Vagina (tissue), 2 donors: Measurements from ENCODE around the gene P3H2. TPM values are rescaled to one million over a fixed set of nuclear protein-coding genes. Genes with fewer than 3 reads are reported as not detected.

Source experiments
- DNase-seq, 2 donors: peaks; one replicate each; pipeline ENCODE4 v3.0.0-alpha.2; 2017; ENCODE audit errors: extremely low spot score in 2 of 2
- H3K27ac ChIP-seq: fragments of 200-600 bp; sonication (generic); one replicate; pipeline ENCODE4 v1.5.1; 2019
- H3K27me3 ChIP-seq: fragments of 200-600 bp; sonication (generic); one replicate; pipeline ENCODE4 v1.5.1; 2019
- H3K36me3 ChIP-seq, 2 donors: fragments of 200-600 bp; sonication (generic); one replicate each; pipeline ENCODE4 v1.5.1; 2017 to 2019
- H3K4me1 ChIP-seq: fragments of 200-600 bp; sonication (generic); one replicate; pipeline ENCODE4 v1.5.1; 2019
- H3K4me3 ChIP-seq, 2 donors: fragments of 200-600 bp; sonication (generic); 1 replicate in 1 of 2; 2 replicates in 1 of 2; pipeline ENCODE4 v1.5.1; 2016 to 2019
- H3K9me3 ChIP-seq: fragments of 200-600 bp; sonication (generic); one replicate; pipeline ENCODE4 v1.5.1; 2019
- POLR2A ChIP-seq, 2 donors: fragments of 450-650 bp; IDR thresholded peaks; one replicate each; pipeline ENCODE4 v1.6.1; 2017; ENCODE audit warnings: antibody characterized with exemption in 2 of 2, mild to moderate bottlenecking in 2 of 2, moderate library complexity in 2 of 2
- POLR2AphosphoS5 ChIP-seq, 2 donors: sonication (generic); formaldehyde crosslinking; IDR thresholded peaks; one replicate each; pipeline ENCODE4 v1.9.0; 2017; ENCODE audit warnings: antibody characterized with exemption in 2 of 2, mild to moderate bottlenecking in 2 of 2, low read depth in 1 of 2; ENCODE audit not compliant: insufficient read depth in 1 of 2
- intact Hi-C: fragments of 100-400 bp; cut with DNase I; formaldehyde crosslinking; loops from one replicate; pipeline ENCODE4 v1.15.1; 2023
- total RNA-seq: library from RNA; depleted of rRNA; stranded (reverse); fragments of >200 nt; gene quantifications from one replicate; pipeline ENCODE4 v1.2.3, GENCODE V29; 2016
- TF ChIP-seq, protein P1 (sequence below), 3 experiments: fragments of 450-650 bp in 2 of 3; fragments of 200-600 bp in 1 of 3; sonication (generic) in 1 of 3; IDR thresholded peaks; one replicate each; pipeline ENCODE4 v1.5.1; 2017 to 2019; ENCODE audit warnings: antibody characterized with exemption in 3 of 3, mild to moderate bottlenecking in 2 of 3, moderate library complexity in 2 of 3

P3H2 gene
- total RNA-seq, 1 donor from 2014 or later = 41.7 TPM

DNA sequence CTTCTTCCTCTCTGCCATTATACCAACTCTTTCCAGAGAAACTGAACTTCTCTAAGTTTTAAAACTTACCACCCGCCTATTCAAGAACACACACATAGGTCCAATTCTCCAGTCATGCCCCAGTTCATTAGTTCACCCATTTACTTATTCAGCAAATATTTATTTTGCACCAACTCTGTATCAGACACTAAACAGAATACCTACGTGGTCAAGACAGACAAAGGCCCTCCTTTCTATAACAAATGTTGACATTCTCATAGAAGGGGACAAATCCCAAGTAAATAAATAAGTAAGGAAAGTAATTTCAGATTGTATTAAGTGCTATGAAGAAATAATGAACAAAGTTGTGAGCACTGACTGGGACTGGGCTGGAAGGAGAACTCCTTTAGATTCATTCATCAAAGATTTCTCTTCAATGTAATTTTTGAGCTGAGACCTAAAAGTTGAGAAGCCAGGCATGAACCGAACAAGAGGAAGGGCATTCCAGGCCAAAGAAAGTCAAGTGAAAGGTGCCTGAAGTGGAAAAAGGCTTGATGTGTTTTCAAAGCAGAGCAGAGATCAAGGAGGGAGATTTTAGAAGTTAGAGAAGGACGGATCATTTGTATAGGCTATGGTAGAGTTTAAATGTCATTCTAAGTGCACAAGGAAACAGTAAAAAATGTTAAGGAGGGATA, 120.4 kb downstream of the P3H2 start:
- no peak for TF ChIP-seq POLR2AphosphoS5 (IDR thresholded peaks at IDR 0.05; ENCODE audit: insufficient read depth in 1 of 2, low read depth in 1 of 2)
- no peak for TF ChIP-seq POLR2A (IDR thresholded peaks at IDR 0.05)
- TF ChIP-seq, protein P1, sequence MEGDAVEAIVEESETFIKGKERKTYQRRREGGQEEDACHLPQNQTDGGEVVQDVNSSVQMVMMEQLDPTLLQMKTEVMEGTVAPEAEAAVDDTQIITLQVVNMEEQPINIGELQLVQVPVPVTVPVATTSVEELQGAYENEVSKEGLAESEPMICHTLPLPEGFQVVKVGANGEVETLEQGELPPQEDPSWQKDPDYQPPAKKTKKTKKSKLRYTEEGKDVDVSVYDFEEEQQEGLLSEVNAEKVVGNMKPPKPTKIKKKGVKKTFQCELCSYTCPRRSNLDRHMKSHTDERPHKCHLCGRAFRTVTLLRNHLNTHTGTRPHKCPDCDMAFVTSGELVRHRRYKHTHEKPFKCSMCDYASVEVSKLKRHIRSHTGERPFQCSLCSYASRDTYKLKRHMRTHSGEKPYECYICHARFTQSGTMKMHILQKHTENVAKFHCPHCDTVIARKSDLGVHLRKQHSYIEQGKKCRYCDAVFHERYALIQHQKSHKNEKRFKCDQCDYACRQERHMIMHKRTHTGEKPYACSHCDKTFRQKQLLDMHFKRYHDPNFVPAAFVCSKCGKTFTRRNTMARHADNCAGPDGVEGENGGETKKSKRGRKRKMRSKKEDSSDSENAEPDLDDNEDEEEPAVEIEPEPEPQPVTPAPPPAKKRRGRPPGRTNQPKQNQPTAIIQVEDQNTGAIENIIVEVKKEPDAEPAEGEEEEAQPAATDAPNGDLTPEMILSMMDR (IDR thresholded peaks at IDR 0.05) = no peak
- Histone ChIP-seq H3K4me3 (no peak overlapping the region), H3K27me3 (no peaks in the 10 kb centered on the region), H3K4me1 (no peaks in the 10 kb centered on the region), H3K27ac (no peak overlapping the region), H3K36me3 (no peaks in the 10 kb centered on the region), H3K9me3 (no peaks in the 10 kb centered on the region)
- intact Hi-C loops = no loop called here
- no peak for DNase-seq

DNA sequence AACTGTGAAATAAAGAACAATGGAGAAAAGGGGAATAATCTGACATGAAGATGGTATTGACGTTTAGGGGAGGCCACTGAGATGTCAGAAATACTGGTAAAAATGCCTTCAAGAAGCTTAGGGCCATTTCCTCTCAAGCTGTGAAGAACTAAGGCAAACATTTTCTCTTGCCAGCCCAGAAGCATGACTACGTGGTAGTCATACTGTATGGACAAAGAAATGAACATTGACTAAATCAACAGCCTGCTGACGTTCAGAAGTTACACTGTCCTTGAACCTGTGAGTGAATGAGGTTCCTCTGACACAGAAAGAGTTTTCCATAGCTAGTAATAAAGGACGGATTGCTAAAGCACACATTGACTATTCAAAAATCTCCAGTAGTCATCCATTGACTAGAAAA, 121.0 kb downstream of the P3H2 start:
- no peaks in the 10 kb centered on the region for H3K4me1 ChIP-seq
- no peak overlapping the region for H3K27ac ChIP-seq
- DNase-seq = no peak
- no peaks in the 10 kb centered on the region for H3K36me3 ChIP-seq
- intact Hi-C loops = no loop called here
- TF ChIP-seq POLR2A (IDR thresholded peaks at IDR 0.05) = no peak
- no peak for TF ChIP-seq POLR2AphosphoS5 (IDR thresholded peaks at IDR 0.05; ENCODE audit: insufficient read depth in 1 of 2, low read depth in 1 of 2)
- TF ChIP-seq, protein P1 (IDR thresholded peaks at IDR 0.05) = no peak
- H3K9me3 ChIP-seq = no peaks in the 10 kb centered on the region
- H3K4me3 ChIP-seq = no peak overlapping the region
- no peaks in the 10 kb centered on the region for H3K27me3 ChIP-seq

DNA sequence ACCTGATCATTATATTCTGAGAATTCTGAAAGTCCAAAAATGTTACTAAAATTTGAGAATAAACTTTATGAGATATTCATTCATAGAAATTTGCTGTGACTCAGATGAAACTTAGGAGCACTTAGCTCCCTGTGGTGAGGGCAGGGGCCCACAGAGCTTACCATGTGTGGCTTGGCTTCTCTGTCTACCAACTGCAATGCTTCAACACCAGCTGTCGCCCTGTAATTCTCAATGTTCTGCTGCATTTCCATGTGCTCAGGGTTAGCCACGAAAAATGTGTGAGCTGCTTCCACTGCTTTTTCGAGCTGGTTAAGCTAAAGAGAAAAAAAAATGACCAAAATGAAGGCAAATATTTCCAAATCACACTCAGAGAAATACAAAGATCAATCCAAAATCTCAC, 125.6 kb downstream of the P3H2 start:
- no peaks in the 10 kb centered on the region for H3K4me1 ChIP-seq
- intact Hi-C loops = no loop called here
- TF ChIP-seq POLR2A (IDR thresholded peaks at IDR 0.05) (no peak), POLR2AphosphoS5 (IDR thresholded peaks at IDR 0.05; ENCODE audit: insufficient read depth in 1 of 2, low read depth in 1 of 2) (no peak)
- TF ChIP-seq, protein P1 (IDR thresholded peaks at IDR 0.05) = no peak
- H3K9me3 ChIP-seq = no peaks in the 10 kb centered on the region
- H3K36me3 ChIP-seq = no peaks in the 10 kb centered on the region
- H3K4me3 ChIP-seq = no peak overlapping the region
- H3K27ac ChIP-seq = no peak overlapping the region
- H3K27me3 ChIP-seq = no peaks in the 10 kb centered on the region
- DNase-seq = no peak

DNA sequence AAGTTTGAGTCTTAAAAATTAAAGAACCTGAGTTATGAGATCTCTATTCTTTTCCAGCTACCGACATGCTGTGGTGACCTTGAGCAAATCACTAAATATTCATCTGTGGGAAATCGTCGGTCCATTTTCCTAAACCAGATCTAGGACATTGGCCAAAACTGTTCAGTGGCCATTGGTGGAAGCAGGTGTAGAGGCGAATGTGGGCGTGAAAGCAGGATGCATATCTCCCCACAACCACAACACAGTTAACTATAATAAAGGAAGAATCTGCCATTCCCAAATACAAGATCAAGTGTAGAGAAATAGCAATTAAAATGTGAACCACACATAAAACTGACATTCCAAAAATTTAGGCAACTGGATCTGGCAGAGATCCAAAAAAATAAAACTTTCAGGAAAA, 129.9 kb downstream of the P3H2 start:
- Histone ChIP-seq H3K4me3 (no peak overlapping the region), H3K27ac (no peak overlapping the region), H3K36me3 (no peaks in the 10 kb centered on the region), H3K9me3 (no peaks in the 10 kb centered on the region), H3K4me1 (no peaks in the 10 kb centered on the region), H3K27me3 (no peaks in the 10 kb centered on the region)
- no peak for DNase-seq
- intact Hi-C loops = no loop called here
- no peak for TF ChIP-seq POLR2A (IDR thresholded peaks at IDR 0.05)
- no peak for TF ChIP-seq POLR2AphosphoS5 (IDR thresholded peaks at IDR 0.05; ENCODE audit: insufficient read depth in 1 of 2, low read depth in 1 of 2)
- TF ChIP-seq, protein P1 (IDR thresholded peaks at IDR 0.05) = no peak

DNA sequence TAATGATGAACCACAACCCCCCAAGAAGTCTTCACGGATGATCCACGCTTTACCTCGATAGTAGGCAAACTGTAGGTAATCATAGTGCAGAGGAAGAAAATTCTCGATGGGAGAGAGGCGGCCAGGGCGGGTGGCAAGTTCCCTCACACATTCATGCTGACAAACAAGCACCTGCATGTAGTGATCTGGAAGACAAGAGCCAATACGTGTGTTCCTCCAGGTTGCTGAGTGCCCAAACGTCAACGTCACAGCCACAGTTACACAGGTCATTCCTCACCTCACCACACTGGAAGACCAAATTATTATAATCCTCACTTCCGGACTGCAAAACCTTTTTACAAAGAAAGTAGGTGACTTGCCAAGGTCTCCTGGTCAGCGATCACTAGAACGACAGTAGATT, 131.8 kb downstream of the P3H2 start:
- Histone ChIP-seq H3K9me3 (no peaks in the 10 kb centered on the region), H3K4me1 (no peaks in the 10 kb centered on the region), H3K27me3 (no peaks in the 10 kb centered on the region), H3K27ac (no peak overlapping the region), H3K36me3 (no peaks in the 10 kb centered on the region), H3K4me3 (no peak overlapping the region)
- intact Hi-C loops = no loop called here
- no peak for TF ChIP-seq POLR2AphosphoS5 (IDR thresholded peaks at IDR 0.05; ENCODE audit: insufficient read depth in 1 of 2, low read depth in 1 of 2)
- TF ChIP-seq, protein P1 (IDR thresholded peaks at IDR 0.05) = no peak
- TF ChIP-seq POLR2A (IDR thresholded peaks at IDR 0.05) = no peak
- DNase-seq = no peak
